Cardiac muscle cell (in vitro differentiated cells and primary cell): ENCODE results near the gene COMTD1. TPM values are rescaled to one million over a fixed set of nuclear protein-coding genes. Genes with fewer than 3 reads are reported as not detected.
A peak's percentile ranks its signal among the peaks of the same experiment; 100 is the strongest.

Source experiments
- DNase-seq, 2 donors: peaks; one replicate each; pipeline versions ENCODE4 v3.0.0 to v3.0.0-alpha.2; 2010 to 2017; ENCODE audit warnings: low read depth in 1 of 2, low spot score in 1 of 2
- H3K27ac ChIP-seq: fragments of 200-600 bp; sonication (generic); 2 replicates; pipeline ENCODE4 v1.5.1; 2016
- H3K27me3 ChIP-seq: fragments of 200-600 bp; sonication (generic); 2 replicates; pipeline ENCODE4 v1.6.0; 2016; ENCODE audit warnings: control low read depth
- H3K36me3 ChIP-seq: fragments of 200-600 bp; sonication (generic); 2 replicates; pipeline ENCODE4 v1.5.1; 2016; ENCODE audit warnings: control low read depth
- H3K4me1 ChIP-seq: fragments of 200-600 bp; sonication (generic); 2 replicates; pipeline ENCODE4 v1.8.1; 2017; ENCODE audit warnings: low read depth, mild to moderate bottlenecking, mixed run types
- H3K4me3 ChIP-seq: fragments of 200-600 bp; sonication (generic); 2 replicates; pipeline ENCODE4 v1.5.1; 2016; ENCODE audit warnings: mild to moderate bottlenecking
- H3K9me3 ChIP-seq: fragments of 200-600 bp; sonication (generic); 2 replicates; pipeline ENCODE4 v1.5.1; 2017; ENCODE audit warnings: low read depth, mild to moderate bottlenecking, control low read depth
- polyA plus RNA-seq: library from polyadenylated mRNA; unstranded; fragments of >200 nt; fragmentation: Nextera tagmentation; extraction: Ambion mirVana; gene quantifications from 2 replicates; pipeline ENCODE4 v1.2.1, GENCODE V29; 2016
- total RNA-seq: library from RNA; depleted of rRNA; stranded (reverse); fragments of >200 nt; gene quantifications from 2 replicates; pipeline ENCODE4 v1.2.3, GENCODE V29; 2016
- TF ChIP-seq, protein P1 (sequence below): IDR thresholded peaks from 2 replicates; pipeline ENCODE4 v1.5.1; 2012; ENCODE audit warnings: low read depth, mild to moderate bottlenecking, low read length

COMTD1 gene
- total RNA-seq = 40.7 and 66.1 TPM in 2 replicates
- polyA plus RNA-seq = 42.0 and 43.1 TPM in 2 replicates

GRCh38 chr10:75235375-75236177 is at the start of gene COMTD1:
Gene COMTD1, minus strand, starts transcription at chr10:75235957. Its CDS starts 29 bp downstream, at chr10:75235928.
- Histone ChIP-seq H3K4me3 (peak within 1 kb of the TSS; percentile 38), H3K4me1 (no peaks in the 10 kb centered on the region), H3K36me3 (peaks cover 12% of the 10 kb centered on the region), H3K27me3 (no peaks in the 10 kb centered on the region), H3K27ac (no peak within 1 kb of the TSS), H3K9me3 (no peaks in the 10 kb centered on the region)
- TF ChIP-seq, protein P1, sequence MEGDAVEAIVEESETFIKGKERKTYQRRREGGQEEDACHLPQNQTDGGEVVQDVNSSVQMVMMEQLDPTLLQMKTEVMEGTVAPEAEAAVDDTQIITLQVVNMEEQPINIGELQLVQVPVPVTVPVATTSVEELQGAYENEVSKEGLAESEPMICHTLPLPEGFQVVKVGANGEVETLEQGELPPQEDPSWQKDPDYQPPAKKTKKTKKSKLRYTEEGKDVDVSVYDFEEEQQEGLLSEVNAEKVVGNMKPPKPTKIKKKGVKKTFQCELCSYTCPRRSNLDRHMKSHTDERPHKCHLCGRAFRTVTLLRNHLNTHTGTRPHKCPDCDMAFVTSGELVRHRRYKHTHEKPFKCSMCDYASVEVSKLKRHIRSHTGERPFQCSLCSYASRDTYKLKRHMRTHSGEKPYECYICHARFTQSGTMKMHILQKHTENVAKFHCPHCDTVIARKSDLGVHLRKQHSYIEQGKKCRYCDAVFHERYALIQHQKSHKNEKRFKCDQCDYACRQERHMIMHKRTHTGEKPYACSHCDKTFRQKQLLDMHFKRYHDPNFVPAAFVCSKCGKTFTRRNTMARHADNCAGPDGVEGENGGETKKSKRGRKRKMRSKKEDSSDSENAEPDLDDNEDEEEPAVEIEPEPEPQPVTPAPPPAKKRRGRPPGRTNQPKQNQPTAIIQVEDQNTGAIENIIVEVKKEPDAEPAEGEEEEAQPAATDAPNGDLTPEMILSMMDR = peak; percentile 100
- DNase-seq = peak; percentile 91 to 96

DNA sequence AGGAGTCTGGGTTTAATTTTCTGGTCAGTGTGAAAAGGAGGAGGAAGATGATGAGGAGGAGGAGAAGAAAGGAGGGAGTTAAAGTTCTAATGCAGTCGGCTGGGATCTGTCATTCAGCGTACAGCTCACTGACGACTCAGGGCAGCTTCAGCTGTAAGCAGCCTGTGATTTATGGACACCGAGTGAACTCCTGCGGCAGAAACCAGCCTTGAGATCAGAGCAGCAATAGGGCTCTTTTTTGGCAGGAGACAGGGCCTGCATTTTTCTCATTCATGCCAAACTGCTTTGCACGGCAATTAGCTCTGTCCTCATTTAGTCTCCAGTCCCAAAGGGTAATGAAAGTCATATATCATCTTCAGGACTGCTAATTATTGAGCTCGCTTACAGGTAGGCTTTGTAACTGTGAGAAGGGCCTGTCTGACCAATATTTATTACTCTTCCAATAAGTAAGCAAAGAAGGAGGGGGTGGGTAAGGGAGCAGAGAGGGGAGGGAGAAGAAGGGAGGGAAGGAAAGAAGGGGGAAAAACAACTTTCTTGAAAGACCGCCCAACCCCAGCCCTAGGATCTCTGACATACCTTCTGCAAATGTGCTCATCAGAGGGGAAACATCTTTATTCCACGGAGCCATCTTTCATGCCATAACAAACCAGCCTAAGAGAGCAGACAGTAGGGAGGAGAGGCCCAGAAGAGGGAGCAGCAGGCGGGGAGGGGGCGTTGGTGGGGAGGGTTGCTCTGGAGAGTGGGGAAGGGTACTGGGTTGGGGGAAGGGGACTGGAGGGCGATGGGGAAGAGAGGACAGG is 48.1 kb upstream of the COMTD1 start:
- Histone ChIP-seq H3K4me1 (peaks cover 5% of the 10 kb centered on the region), H3K27ac (peak overlapping the region; percentile 86), H3K36me3 (no peaks in the 10 kb centered on the region), H3K4me3 (no peak overlapping the region), H3K9me3 (no peaks in the 10 kb centered on the region), H3K27me3 (no peaks in the 10 kb centered on the region)
- DNase-seq = peak; percentile 52 to 63
- TF ChIP-seq, protein P1 = no peak

DNA sequence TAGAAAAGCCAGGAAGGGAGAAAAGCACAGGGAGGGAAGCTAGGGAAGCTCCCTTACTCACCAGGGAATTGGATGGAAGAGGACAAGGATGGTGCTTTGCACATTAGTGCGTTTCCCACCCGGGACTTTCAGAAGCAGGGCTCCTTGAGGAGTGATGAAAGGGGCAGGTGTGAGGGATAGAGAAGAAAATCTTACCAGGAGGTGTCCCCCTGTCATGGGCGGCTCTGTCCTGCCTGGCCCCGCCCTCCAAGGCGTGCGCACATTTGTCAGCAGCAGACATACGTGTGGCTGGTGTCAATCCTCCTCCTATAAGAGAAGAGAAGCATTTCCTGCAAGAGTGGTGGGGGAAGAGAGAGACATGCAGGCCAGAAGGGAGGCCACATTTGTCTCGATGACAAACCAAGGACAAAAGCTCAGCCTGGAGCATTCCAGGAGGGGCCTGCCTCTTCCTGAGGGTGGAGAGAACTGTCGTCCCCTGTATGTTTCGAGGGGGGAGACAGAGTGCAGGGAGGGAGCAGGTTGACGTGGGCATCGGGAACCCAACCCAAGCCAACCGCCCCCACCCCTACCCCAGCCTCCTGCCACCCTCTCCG is 47.4 kb upstream of the COMTD1 start:
- Histone ChIP-seq H3K27ac (peak overlapping the region; percentile 86), H3K4me1 (peaks cover 5% of the 10 kb centered on the region), H3K36me3 (no peaks in the 10 kb centered on the region), H3K27me3 (no peaks in the 10 kb centered on the region), H3K9me3 (no peaks in the 10 kb centered on the region), H3K4me3 (no peak overlapping the region)
- TF ChIP-seq, protein P1 = no peak
- DNase-seq = peak in 1 of 2 donors; percentile 65

- Histone ChIP-seq H3K4me1 (peaks cover 5% of the 10 kb centered on the region), H3K27ac (no peak overlapping the region), H3K36me3 (no peaks in the 10 kb centered on the region), H3K9me3 (no peaks in the 10 kb centered on the region), H3K4me3 (no peak overlapping the region), H3K27me3 (no peaks in the 10 kb centered on the region)
- TF ChIP-seq, protein P1 = no peak
- no peak for DNase-seq
Measured at GRCh38 chr10:75281974-75282373, 46.2 kb upstream of the COMTD1 start.

DNA sequence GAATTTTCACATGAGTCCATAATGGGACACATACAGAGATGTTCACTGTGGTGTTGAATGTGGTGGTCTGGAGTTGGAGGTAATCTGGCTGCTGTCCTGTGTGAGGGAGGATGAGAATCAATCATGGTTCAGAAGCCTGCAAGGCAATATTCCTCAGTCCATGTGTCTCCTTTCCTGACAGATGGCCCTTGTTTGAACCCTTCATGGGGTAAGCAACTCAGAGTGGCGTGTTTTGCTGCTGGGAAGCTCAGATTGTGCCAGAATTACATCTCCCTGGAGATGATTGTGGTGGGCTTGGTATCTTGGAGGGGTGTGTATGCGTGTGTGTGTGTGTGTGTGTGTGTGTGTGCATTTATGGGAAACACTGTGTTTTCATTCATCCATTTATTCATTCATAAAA is 44.5 kb upstream of the COMTD1 start:
- H3K27ac ChIP-seq = no peak overlapping the region
- H3K36me3 ChIP-seq = no peaks in the 10 kb centered on the region
- H3K9me3 ChIP-seq = no peaks in the 10 kb centered on the region
- TF ChIP-seq, protein P1 = no peak
- peaks cover 5% of the 10 kb centered on the region for H3K4me1 ChIP-seq
- peak in 1 of 2 donors; percentile 11 for DNase-seq
- H3K27me3 ChIP-seq = no peaks in the 10 kb centered on the region
- no peak overlapping the region for H3K4me3 ChIP-seq
